ENCODE results near the gene POLD1. TPM values are rescaled to one million over a fixed set of nuclear protein-coding genes. Genes with fewer than 3 reads are reported as not detected.
"Not testable (repeated sequence)": the region's sequence is repeated elsewhere in the genome, so short reads cannot be mapped to it uniquely, and the experiment has no call there.

POLD1 gene
- total RNA-seq (10 to 100 TPM; 40.4 to 41.1 TPM), polyA plus RNA-seq (10 to 100 TPM; 29.3 to 30.7 TPM)

DNA sequence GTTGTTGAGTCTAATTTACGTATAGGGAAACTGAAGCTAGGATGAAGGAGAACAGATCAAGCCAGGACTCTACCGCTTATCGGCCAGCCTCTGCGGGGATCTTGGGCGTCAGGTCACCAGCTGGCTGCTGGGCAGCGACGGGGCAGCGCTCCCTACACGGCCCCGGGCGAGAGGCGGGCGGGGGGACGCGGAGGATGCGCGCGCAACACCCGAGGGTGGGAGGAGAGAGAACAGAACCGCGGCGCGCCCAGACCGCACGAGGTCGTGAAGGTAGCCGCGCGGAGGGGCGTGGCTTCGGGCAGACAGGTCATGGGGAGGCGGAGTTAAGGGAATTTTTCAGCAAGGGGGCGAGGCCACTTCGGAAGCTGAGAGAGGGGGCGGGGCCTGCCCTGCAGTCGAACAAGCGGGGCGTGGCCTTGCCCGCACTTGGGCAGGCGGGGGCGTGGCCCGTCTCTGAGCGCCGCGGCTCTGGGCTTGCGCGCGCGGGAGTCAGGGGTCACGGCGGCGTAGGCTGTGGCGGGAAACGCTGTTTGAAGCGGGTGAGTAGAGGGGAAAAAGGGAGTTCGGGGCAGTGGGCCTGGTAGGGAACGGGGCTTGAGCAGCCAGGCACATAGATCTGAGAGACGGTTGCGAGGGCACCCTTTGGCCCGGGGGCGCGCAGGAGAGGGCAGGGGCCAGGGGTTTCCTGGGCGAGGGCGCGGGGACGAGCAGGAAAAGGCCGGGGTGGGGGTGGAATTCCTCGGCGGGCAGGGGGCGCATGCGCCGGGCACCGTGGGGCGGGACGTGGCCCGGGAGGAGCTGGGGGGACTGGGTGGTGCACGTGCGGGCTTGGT, at the start of gene POLD1:
TSS of gene POLD1 (plus strand) at position 496 of the 833 bp plus-strand sequence. CDS start 14,505 bp downstream, outside the sequence.
- Mint-ChIP-seq H3K27me3 (no peaks in the 10 kb centered on the region), H3K9me3 (peaks cover 0 to 9% (median 0%) of the 10 kb centered on the region in 8 donors), H3K36me3 (peaks cover 23 to 51% of the 10 kb centered on the region in 2 donors), H3K4me1 (peaks cover 22 to 39% (median 32%) of the 10 kb centered on the region in 4 donors), H3K4me3 (peak within 1 kb of the TSS; percentile 91 to 97 (median 94)), H3K27ac (peak within 1 kb of the TSS; percentile 91 to 98 (median 94))
- intact Hi-C loops (cut with micrococcal nuclease) = loop anchor here (1.0 to 5.0 kb wide), 6 partner anchors 8 to 127 kb away; partner anchors contain the start of genes JOSD2 and NR1H2
- H3K27me3 ChIP-seq (ENCODE audit: insufficient read depth, low read length) = no peaks in the 10 kb centered on the region
- H3K4me3 ChIP-seq (ENCODE audit: low read length in 2 of 2) = peak within 1 kb of the TSS; percentile 38 to 80
- POLR2A ChIA-PET (ENCODE audit: partially characterized antibody) = interaction anchor here (0.6 to 4.1 kb wide), 11 partner anchors 8 to 127 kb away, joined by 3 to 28 read pairs (median 7); partner anchors contain the start of genes JOSD2, KCNC3 and NR1H2
- peaks cover 28% of the 10 kb centered on the region for H3K36me3 ChIP-seq (ENCODE audit: insufficient read depth, low read length)
- DNase-seq = peak; percentile 98 to 99 (median 99)
- peaks cover 16% of the 10 kb centered on the region for H3K4me1 ChIP-seq (ENCODE audit: insufficient read depth, low read length)
- CTCF ChIA-PET (ENCODE audit: partially characterized antibody) = interaction anchor here (1.2 kb wide), 1 partner anchor 27 kb away, joined by 3 read pairs; no protein-coding TSS in a partner anchor
- H3K9me3 ChIP-seq (ENCODE audit: control insufficient read depth in 1 of 2, low read length in 2 of 2) = no peaks in the 10 kb centered on the region
- H3K27ac ChIP-seq (ENCODE audit: low read depth, low read length) = peak within 1 kb of the TSS; percentile 67

GRCh38 chr19:50334741-50335421, 49.3 kb upstream of the POLD1 start:
- no peak overlapping the region for H3K4me3 ChIP-seq (ENCODE audit: low read length in 2 of 2)
- DNase-seq = no peak
- H3K4me3 Mint-ChIP-seq = peak overlapping the region in 7 of 8 donors; percentile 5 to 93 (median 59)
- H3K27me3 Mint-ChIP-seq = peaks cover 8 to 30% of the 10 kb centered on the region in 2 donors
- peaks cover 22 to 52% (median 34%) of the 10 kb centered on the region in 4 donors for H3K4me1 Mint-ChIP-seq
- peaks cover 44% of the 10 kb centered on the region for H3K4me1 ChIP-seq (ENCODE audit: insufficient read depth, low read length)
- peaks cover 0 to 12% (median 4%) of the 10 kb centered on the region in 8 donors for H3K9me3 Mint-ChIP-seq
- no peaks in the 10 kb centered on the region for H3K36me3 Mint-ChIP-seq
- peak overlapping the region in 2 of 7 donors; percentile 72 to 75 for H3K27ac Mint-ChIP-seq
- H3K27ac ChIP-seq (ENCODE audit: low read depth, low read length) = no peak overlapping the region
- H3K36me3 ChIP-seq (ENCODE audit: insufficient read depth, low read length) = no peaks in the 10 kb centered on the region
- intact Hi-C loops (cut with micrococcal nuclease) = loop anchor here (5.0 kb wide), 1 partner anchor 47 kb away; the partner anchor contains the start of gene POLD1
- peaks cover 11% of the 10 kb centered on the region for H3K27me3 ChIP-seq (ENCODE audit: insufficient read depth, low read length)
- ChIA-PET CTCF (ENCODE audit: partially characterized antibody) (interaction anchor here (0.5 to 1.8 kb wide), 2 partner anchors 23 to 447 kb away, joined by 3 to 11 read pairs; no protein-coding TSS in a partner anchor), POLR2A (ENCODE audit: partially characterized antibody) (interaction anchor here (1.2 to 3.8 kb wide), 5 partner anchors 23 to 470 kb away, joined by 3 to 27 read pairs (median 8); partner anchors contain the start of genes JOSD2 and POLD1)
- no peaks in the 10 kb centered on the region for H3K9me3 ChIP-seq (ENCODE audit: control insufficient read depth in 1 of 2, low read length in 2 of 2)

DNA sequence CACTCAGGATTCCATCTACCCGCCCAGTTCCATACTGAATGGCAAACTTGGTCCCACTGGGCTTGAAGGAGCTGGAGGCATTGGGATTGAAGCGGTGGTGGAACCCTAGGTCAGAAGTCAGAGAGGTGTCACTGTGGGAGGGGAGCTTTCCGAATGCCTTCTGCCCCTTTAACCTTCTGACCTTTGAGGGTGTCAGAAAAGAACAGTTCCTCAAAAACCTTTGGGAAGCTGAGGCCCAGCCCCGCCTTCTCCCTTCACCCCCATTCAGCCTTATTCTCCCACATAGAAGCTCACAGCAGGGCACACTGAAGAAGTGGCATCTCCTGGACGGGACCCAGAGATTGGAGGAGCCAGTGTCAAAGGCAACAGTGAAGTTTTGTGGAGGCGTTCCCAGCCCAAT, 47.1 kb upstream of the POLD1 start:
- peaks cover 23% of the 10 kb centered on the region for H3K4me1 ChIP-seq (ENCODE audit: insufficient read depth, low read length)
- H3K9me3 Mint-ChIP-seq; CTCF ChIA-PET (ENCODE audit: partially characterized antibody); H3K4me3 Mint-ChIP-seq; H3K27ac ChIP-seq (ENCODE audit: low read depth, low read length); H3K36me3 ChIP-seq (ENCODE audit: insufficient read depth, low read length); H3K36me3 Mint-ChIP-seq; POLR2A ChIA-PET (ENCODE audit: partially characterized antibody); H3K4me3 ChIP-seq (ENCODE audit: low read length in 2 of 2); DNase-seq; H3K9me3 ChIP-seq (ENCODE audit: control insufficient read depth in 1 of 2, low read length in 2 of 2); intact Hi-C loops (cut with micrococcal nuclease); H3K27me3 ChIP-seq (ENCODE audit: insufficient read depth, low read length): not testable (repeated sequence)
- H3K27ac Mint-ChIP-seq = peak overlapping the region in 1 of 7 donors; percentile 2
- peaks cover 10 to 30% (median 18%) of the 10 kb centered on the region in 4 donors for H3K4me1 Mint-ChIP-seq
- H3K27me3 Mint-ChIP-seq = peaks cover 2 to 17% of the 10 kb centered on the region in 2 donors

GRCh38 chr19:50340331-50340730, 43.8 kb upstream of the POLD1 start:
- Mint-ChIP-seq H3K4me1 (peaks cover 0 to 5% (median 1%) of the 10 kb centered on the region in 4 donors), H3K4me3 (no peak overlapping the region), H3K9me3 (peaks cover 0 to 12% (median 5%) of the 10 kb centered on the region in 8 donors), H3K27me3 (peaks cover 3 to 7% of the 10 kb centered on the region in 2 donors), H3K36me3 (no peaks in the 10 kb centered on the region), H3K27ac (no peak overlapping the region)
- no peak for DNase-seq
- no peaks in the 10 kb centered on the region for H3K9me3 ChIP-seq (ENCODE audit: control insufficient read depth in 1 of 2, low read length in 2 of 2)
- no peak overlapping the region for H3K27ac ChIP-seq (ENCODE audit: low read depth, low read length)
- H3K27me3 ChIP-seq (ENCODE audit: insufficient read depth, low read length) = no peaks in the 10 kb centered on the region
- intact Hi-C loops (cut with micrococcal nuclease) = no loop called here
- H3K4me1 ChIP-seq (ENCODE audit: insufficient read depth, low read length) = no peaks in the 10 kb centered on the region
- ChIA-PET POLR2A (ENCODE audit: partially characterized antibody) (no interaction called here), CTCF (ENCODE audit: partially characterized antibody) (no interaction called here)
- no peak overlapping the region for H3K4me3 ChIP-seq (ENCODE audit: low read length in 2 of 2)
- H3K36me3 ChIP-seq (ENCODE audit: insufficient read depth, low read length) = no peaks in the 10 kb centered on the region

DNA sequence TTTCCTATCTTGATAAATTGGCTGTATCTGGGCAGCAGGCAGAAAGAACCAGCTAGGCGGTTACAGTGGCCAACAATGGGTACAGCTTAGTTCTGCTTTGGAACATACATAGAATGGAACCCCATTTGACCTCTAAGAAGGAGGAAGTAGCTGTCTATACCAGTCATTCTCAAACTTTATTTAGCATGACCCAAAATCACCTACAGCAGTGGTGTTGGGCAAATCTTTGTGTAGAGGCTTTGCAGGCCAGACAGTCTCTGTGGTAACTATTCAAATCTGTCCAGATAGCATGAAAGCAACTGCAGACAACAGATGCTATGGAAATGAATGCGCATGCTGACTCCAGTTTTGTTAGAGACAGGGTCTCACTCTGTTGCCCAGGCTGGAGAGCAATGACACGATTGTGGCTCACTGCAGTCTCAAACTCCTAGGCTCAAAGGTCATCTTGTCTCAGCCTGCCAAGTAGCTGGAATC, 43.0 kb upstream of the POLD1 start:
- H3K4me3 ChIP-seq (ENCODE audit: low read length in 2 of 2) = no peak overlapping the region
- peaks cover 1 to 3% of the 10 kb centered on the region in 2 donors for H3K27me3 Mint-ChIP-seq
- no peaks in the 10 kb centered on the region for H3K27me3 ChIP-seq (ENCODE audit: insufficient read depth, low read length)
- ChIA-PET CTCF (ENCODE audit: partially characterized antibody) (no interaction called here), POLR2A (ENCODE audit: partially characterized antibody) (no interaction called here)
- H3K27ac Mint-ChIP-seq = no peak overlapping the region
- no peaks in the 10 kb centered on the region for H3K4me1 ChIP-seq (ENCODE audit: insufficient read depth, low read length)
- no peak for DNase-seq
- H3K27ac ChIP-seq (ENCODE audit: low read depth, low read length) = no peak overlapping the region
- H3K9me3 ChIP-seq (ENCODE audit: control insufficient read depth in 1 of 2, low read length in 2 of 2) = no peaks in the 10 kb centered on the region
- H3K4me3 Mint-ChIP-seq = no peak overlapping the region
- H3K36me3 ChIP-seq (ENCODE audit: insufficient read depth, low read length) = no peaks in the 10 kb centered on the region
- H3K9me3 Mint-ChIP-seq = peaks cover 0 to 14% (median 6%) of the 10 kb centered on the region in 8 donors
- H3K36me3 Mint-ChIP-seq = peaks cover under 1 to 2% of the 10 kb centered on the region in 2 donors
- H3K4me1 Mint-ChIP-seq = peaks cover 0 to 1% (median under 1%) of the 10 kb centered on the region in 4 donors
- intact Hi-C loops (cut with micrococcal nuclease) = no loop called here

GRCh38 chr19:50344661-50345318, 39.4 kb upstream of the POLD1 start:
- Mint-ChIP-seq H3K4me3 (peak overlapping the region in 1 of 8 donors; percentile 43), H3K27ac (no peak overlapping the region)
- H3K4me1 ChIP-seq (ENCODE audit: insufficient read depth, low read length) = peaks cover 11% of the 10 kb centered on the region

More at GRCh38 chr19:50344661-50345318, 39.4 kb upstream of the POLD1 start:
- Mint-ChIP-seq H3K36me3 (peaks cover 1 to 4% of the 10 kb centered on the region in 2 donors), H3K27me3 (peaks cover 1 to 2% of the 10 kb centered on the region in 2 donors), H3K4me1 (peaks cover 9 to 20% (median 12%) of the 10 kb centered on the region in 4 donors), H3K9me3 (peaks cover 0 to 13% (median 6%) of the 10 kb centered on the region in 8 donors)
- H3K4me3 ChIP-seq (ENCODE audit: low read length in 2 of 2) = no peak overlapping the region
- ChIA-PET POLR2A (ENCODE audit: partially characterized antibody) (no interaction called here), CTCF (ENCODE audit: partially characterized antibody) (no interaction called here)
- no peaks in the 10 kb centered on the region for H3K27me3 ChIP-seq (ENCODE audit: insufficient read depth, low read length)
- H3K27ac ChIP-seq (ENCODE audit: low read depth, low read length) = no peak overlapping the region
- intact Hi-C loops (cut with micrococcal nuclease) = no loop called here
- DNase-seq = no peak
- no peaks in the 10 kb centered on the region for H3K36me3 ChIP-seq (ENCODE audit: insufficient read depth, low read length)
- H3K9me3 ChIP-seq (ENCODE audit: control insufficient read depth in 1 of 2, low read length in 2 of 2) = no peaks in the 10 kb centered on the region

Data from CD4-positive, alpha-beta memory T cell (primary cell).